Transverse colon (tissue), 4 donors: Measurements from ENCODE around the gene PTDSS2.

Experiments
- EP300 ChIP-seq: sonication (generic); formaldehyde crosslinking; IDR thresholded peaks from one replicate; pipeline ENCODE4 v1.6.1; 2017; ENCODE audit warnings: antibody characterized with exemption, low read depth
- POLR2A ChIP-seq: fragments of 450-650 bp; IDR thresholded peaks from one replicate; pipeline ENCODE4 v1.6.1; 2016; ENCODE audit warnings: antibody characterized with exemption, mild to moderate bottlenecking, moderate library complexity
- POLR2AphosphoS5 ChIP-seq, 3 donors: sonication (generic); formaldehyde crosslinking; IDR thresholded peaks; one replicate each; pipeline ENCODE4 v1.6.1; 2016; ENCODE audit warnings: antibody characterized with exemption in 3 of 3
- TF ChIP-seq, protein P1 (sequence below), 5 experiments: fragments of 200-600 bp in 3 of 5; fragments of 450-650 bp in 2 of 5; sonication (generic) in 3 of 5; IDR thresholded peaks; 1 replicate in 2 of 5; 2 replicates in 3 of 5; pipeline ENCODE4 v1.5.1; 2016 to 2017; ENCODE audit warnings: antibody characterized with exemption in 5 of 5, inconsistent platforms in 3 of 5, mild to moderate bottlenecking in 2 of 5, moderate library complexity in 1 of 5

DNA sequence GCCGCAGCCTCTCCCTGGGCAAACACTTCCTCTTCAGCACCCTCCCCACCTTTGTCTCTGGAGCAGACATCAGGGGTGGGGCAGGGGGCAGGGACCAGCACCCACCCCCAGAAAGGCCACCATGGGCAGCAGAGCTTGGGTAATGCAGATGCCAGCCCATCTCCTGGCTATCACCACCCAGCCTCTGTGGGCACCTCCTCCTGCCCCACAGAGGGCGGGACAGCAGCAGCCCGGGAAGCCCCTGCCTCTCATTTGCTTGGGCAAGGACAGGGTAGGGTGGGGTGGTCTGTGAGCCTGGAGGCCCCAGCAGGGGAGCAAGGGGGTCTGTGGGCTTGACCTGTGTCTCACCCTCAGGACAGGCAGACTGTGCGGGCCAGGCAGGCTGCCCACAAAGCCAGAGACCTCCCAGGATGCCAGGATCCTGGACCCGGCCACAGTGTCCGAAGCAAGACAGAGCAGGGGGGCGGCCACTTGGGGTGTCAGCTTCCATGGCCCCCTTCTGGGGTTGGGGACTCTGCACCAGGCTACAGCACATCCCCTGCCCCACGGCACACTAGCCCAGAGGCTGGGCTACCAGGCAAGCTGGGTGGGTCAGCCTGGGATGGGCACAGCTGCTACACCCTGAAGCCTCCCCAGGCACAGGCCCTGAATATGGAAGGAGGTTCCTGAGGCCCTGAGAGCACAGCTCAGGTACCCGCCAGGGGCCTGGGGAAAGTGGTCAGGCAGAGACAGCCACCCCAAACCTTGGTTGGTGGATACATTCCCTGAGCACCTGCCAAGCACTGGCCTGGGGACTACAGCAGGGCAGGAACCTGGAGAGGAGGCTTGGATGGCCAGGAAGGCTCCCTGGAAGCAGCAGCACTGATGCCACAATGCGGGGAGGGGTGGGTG lies 52.5 kb downstream of the PTDSS2 start:
- TF ChIP-seq, protein P1, sequence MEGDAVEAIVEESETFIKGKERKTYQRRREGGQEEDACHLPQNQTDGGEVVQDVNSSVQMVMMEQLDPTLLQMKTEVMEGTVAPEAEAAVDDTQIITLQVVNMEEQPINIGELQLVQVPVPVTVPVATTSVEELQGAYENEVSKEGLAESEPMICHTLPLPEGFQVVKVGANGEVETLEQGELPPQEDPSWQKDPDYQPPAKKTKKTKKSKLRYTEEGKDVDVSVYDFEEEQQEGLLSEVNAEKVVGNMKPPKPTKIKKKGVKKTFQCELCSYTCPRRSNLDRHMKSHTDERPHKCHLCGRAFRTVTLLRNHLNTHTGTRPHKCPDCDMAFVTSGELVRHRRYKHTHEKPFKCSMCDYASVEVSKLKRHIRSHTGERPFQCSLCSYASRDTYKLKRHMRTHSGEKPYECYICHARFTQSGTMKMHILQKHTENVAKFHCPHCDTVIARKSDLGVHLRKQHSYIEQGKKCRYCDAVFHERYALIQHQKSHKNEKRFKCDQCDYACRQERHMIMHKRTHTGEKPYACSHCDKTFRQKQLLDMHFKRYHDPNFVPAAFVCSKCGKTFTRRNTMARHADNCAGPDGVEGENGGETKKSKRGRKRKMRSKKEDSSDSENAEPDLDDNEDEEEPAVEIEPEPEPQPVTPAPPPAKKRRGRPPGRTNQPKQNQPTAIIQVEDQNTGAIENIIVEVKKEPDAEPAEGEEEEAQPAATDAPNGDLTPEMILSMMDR (IDR thresholded peaks at IDR 0.05) = no peak
- no peak for TF ChIP-seq POLR2AphosphoS5 (IDR thresholded peaks at IDR 0.05)
- TF ChIP-seq EP300 = no peak
- TF ChIP-seq POLR2A = no peak
